OCI-LY3 (cell line): ENCODE measurements around the gene EML2.
A peak's percentile ranks its signal among the peaks of the same experiment; 100 is the strongest.

Source experiments
- H2AFZ ChIP-seq: fragments of 200-600, 300-600 bp; shearing (Covaris generic); 2 replicates; pipeline ENCODE4 v1.6.0; 2014; ENCODE audit warnings: antibody characterized with exemption, low read depth, low read length
- H3K27ac ChIP-seq: fragments of 200-600, 300-600 bp; sonication (generic); 2 replicates; pipeline ENCODE4 v1.5.1; 2014; ENCODE audit warnings: mild to moderate bottlenecking, low read length, moderate library complexity, mixed read lengths
- H3K27me3 ChIP-seq: fragments of 200-600, 300-600 bp; sonication (generic); 2 replicates; pipeline ENCODE4 v1.6.1; 2014; ENCODE audit warnings: low read depth, low read length, mixed read lengths
- H3K36me3 ChIP-seq: fragments of 200-600, 300-600 bp; sonication (generic); replicated peaks from 2 replicates; pipeline ENCODE3; 2014; ENCODE audit warnings: low read depth, low read length, mixed read lengths
- H3K4me1 ChIP-seq: fragments of 300-600, 200-600 bp; sonication (generic); 2 replicates; pipeline ENCODE4 v1.6.1; 2014; ENCODE audit warnings: low read length, mixed read lengths
- H3K4me2 ChIP-seq: fragments of 200-600, 300-600 bp; sonication (generic); 2 replicates; pipeline ENCODE4 v1.6.1; 2014; ENCODE audit warnings: low read length, mixed read lengths
- H3K4me3 ChIP-seq: fragments of 300-600, 200-600 bp; sonication (generic); 2 replicates; pipeline ENCODE4 v1.5.1; 2014; ENCODE audit warnings: antibody characterized with exemption, mild to moderate bottlenecking, low read length, moderate library complexity
- H3K79me2 ChIP-seq: fragments of 300-600, 200-600 bp; shearing (Covaris generic); 2 replicates; pipeline ENCODE4 v1.6.1; 2014; ENCODE audit warnings: mild to moderate bottlenecking, low read length, mixed read lengths
- H3K9ac ChIP-seq: fragments of 300-600, 200-600 bp; shearing (Covaris generic); 2 replicates; pipeline ENCODE4 v1.6.0; 2014; ENCODE audit warnings: mild to moderate bottlenecking, low read length, moderate library complexity
- H3K9me3 ChIP-seq: fragments of 200-600, 300-600 bp; shearing (Covaris generic); 2 replicates; pipeline ENCODE4 v1.6.1; 2014; ENCODE audit warnings: low read length, mixed read lengths; ENCODE audit not compliant: insufficient read depth
- H4K20me1 ChIP-seq: fragments of 200-600, 300-600 bp; sonication (generic); 2 replicates; pipeline ENCODE4 v1.6.1; 2016; ENCODE audit warnings: low read length, mixed read lengths; ENCODE audit not compliant: insufficient read depth
- EZH2phosphoT487 ChIP-seq: fragments of 200-600 bp; shearing (Covaris generic); IDR thresholded peaks from 2 replicates; pipeline ENCODE4 v1.6.1; 2018; ENCODE audit warnings: antibody characterized with exemption, mixed run types, low read depth
- TF ChIP-seq, protein P1 (sequence below): fragments of 200-600, 300-600 bp; sonication (generic); IDR thresholded peaks from 2 replicates; pipeline ENCODE4 v1.5.1; 2014; ENCODE audit warnings: antibody characterized with exemption, low read length, low read depth

The EML2 gene

GRCh38 chr19:45584332-45585157 is 54.7 kb downstream of the EML2 start, which contains the start of gene OPA3:
OPA3 (minus strand) TSS chr19:45584802; CDS start chr19:45584764, 38 bp downstream.
- no peaks in the 10 kb centered on the region for H4K20me1 ChIP-seq
- H3K4me1 ChIP-seq = peaks cover 9% of the 10 kb centered on the region
- peaks cover 31% of the 10 kb centered on the region for H3K79me2 ChIP-seq
- TF ChIP-seq, protein P1, sequence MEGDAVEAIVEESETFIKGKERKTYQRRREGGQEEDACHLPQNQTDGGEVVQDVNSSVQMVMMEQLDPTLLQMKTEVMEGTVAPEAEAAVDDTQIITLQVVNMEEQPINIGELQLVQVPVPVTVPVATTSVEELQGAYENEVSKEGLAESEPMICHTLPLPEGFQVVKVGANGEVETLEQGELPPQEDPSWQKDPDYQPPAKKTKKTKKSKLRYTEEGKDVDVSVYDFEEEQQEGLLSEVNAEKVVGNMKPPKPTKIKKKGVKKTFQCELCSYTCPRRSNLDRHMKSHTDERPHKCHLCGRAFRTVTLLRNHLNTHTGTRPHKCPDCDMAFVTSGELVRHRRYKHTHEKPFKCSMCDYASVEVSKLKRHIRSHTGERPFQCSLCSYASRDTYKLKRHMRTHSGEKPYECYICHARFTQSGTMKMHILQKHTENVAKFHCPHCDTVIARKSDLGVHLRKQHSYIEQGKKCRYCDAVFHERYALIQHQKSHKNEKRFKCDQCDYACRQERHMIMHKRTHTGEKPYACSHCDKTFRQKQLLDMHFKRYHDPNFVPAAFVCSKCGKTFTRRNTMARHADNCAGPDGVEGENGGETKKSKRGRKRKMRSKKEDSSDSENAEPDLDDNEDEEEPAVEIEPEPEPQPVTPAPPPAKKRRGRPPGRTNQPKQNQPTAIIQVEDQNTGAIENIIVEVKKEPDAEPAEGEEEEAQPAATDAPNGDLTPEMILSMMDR = no peak
- no peak for TF ChIP-seq EZH2phosphoT487
- H3K4me2 ChIP-seq = peak within 1 kb of the TSS; percentile 93
- H3K9ac ChIP-seq = peak within 1 kb of the TSS; percentile 95
- H3K27me3 ChIP-seq = no peaks in the 10 kb centered on the region
- no peaks in the 10 kb centered on the region for H3K9me3 ChIP-seq
- H3K36me3 ChIP-seq = peaks cover 8% of the 10 kb centered on the region
- H2AFZ ChIP-seq = peak within 1 kb of the TSS; percentile 86
- peak within 1 kb of the TSS; percentile 94 for H3K4me3 ChIP-seq
- peak within 1 kb of the TSS; percentile 79 for H3K27ac ChIP-seq

GRCh38 chr19:45581576-45581975 is 57.6 kb downstream of the EML2 start:
- TF ChIP-seq EZH2phosphoT487 = no peak
- TF ChIP-seq, protein P1 = no peak
- Histone ChIP-seq H4K20me1 (no peaks in the 10 kb centered on the region), H3K4me1 (peaks cover 6% of the 10 kb centered on the region), H3K36me3 (peaks cover 8% of the 10 kb centered on the region), H3K4me2 (no peak overlapping the region), H3K27ac (no peak overlapping the region), H3K79me2 (peaks cover 36% of the 10 kb centered on the region), H3K4me3 (no peak overlapping the region), H3K27me3 (no peaks in the 10 kb centered on the region), H3K9me3 (no peaks in the 10 kb centered on the region), H3K9ac (no peak overlapping the region), H2AFZ (no peak overlapping the region)

DNA sequence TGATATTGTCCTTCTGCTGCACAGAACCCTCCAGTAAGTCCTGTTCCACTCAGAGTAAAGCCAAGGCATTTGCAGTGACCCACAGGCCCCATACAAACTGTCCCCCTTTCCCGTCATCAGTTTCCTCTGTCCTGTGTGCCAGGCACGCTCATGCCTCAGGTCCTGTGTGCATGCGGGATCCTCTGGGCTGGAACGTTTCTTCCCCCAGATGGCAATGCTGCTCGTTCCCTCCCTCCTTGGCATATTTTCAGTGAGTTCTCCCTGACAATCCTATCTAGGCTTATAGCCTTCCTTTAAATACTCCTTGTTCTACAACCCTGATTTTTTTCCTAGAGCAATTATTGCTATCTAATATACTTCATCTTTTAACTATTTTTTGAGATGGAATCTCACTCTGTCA is 60.3 kb downstream of the EML2 start:
- Histone ChIP-seq H2AFZ (no peak overlapping the region), H4K20me1 (no peaks in the 10 kb centered on the region), H3K4me1 (no peaks in the 10 kb centered on the region), H3K27me3 (no peaks in the 10 kb centered on the region), H3K36me3 (peaks cover 11% of the 10 kb centered on the region), H3K9me3 (no peaks in the 10 kb centered on the region), H3K4me3 (no peak overlapping the region), H3K4me2 (no peak overlapping the region), H3K27ac (no peak overlapping the region), H3K9ac (no peak overlapping the region), H3K79me2 (peaks cover 34% of the 10 kb centered on the region)
- TF ChIP-seq EZH2phosphoT487 = no peak
- TF ChIP-seq, protein P1 = no peak

- Histone ChIP-seq H3K36me3 (peaks cover 11% of the 10 kb centered on the region), H3K27me3 (no peaks in the 10 kb centered on the region), H3K9me3 (no peaks in the 10 kb centered on the region), H3K4me3 (no peak overlapping the region), H3K4me1 (no peaks in the 10 kb centered on the region), H3K9ac (no peak overlapping the region), H4K20me1 (no peaks in the 10 kb centered on the region), H3K79me2 (peaks cover 19% of the 10 kb centered on the region), H2AFZ (no peak overlapping the region), H3K4me2 (no peak overlapping the region), H3K27ac (no peak overlapping the region)
- TF ChIP-seq, protein P1 = no peak
- no peak for TF ChIP-seq EZH2phosphoT487
Measured at GRCh38 chr19:45577111-45577905, 61.9 kb downstream of the EML2 start.
